Stimulated activated CD8-positive, alpha-beta memory T cell treated with anti-CD3 and anti-CD28 coated beads, Interleukin-4, amount 100 ng/mL, for 48 hours (primary cell): Measurements from ENCODE around the gene EHBP1L1.

ENCODE experiments used
- DNase-seq: peaks from one replicate; pipeline ENCODE4 v3.0.0-alpha.2; 2020

The EHBP1L1 gene

DNA sequence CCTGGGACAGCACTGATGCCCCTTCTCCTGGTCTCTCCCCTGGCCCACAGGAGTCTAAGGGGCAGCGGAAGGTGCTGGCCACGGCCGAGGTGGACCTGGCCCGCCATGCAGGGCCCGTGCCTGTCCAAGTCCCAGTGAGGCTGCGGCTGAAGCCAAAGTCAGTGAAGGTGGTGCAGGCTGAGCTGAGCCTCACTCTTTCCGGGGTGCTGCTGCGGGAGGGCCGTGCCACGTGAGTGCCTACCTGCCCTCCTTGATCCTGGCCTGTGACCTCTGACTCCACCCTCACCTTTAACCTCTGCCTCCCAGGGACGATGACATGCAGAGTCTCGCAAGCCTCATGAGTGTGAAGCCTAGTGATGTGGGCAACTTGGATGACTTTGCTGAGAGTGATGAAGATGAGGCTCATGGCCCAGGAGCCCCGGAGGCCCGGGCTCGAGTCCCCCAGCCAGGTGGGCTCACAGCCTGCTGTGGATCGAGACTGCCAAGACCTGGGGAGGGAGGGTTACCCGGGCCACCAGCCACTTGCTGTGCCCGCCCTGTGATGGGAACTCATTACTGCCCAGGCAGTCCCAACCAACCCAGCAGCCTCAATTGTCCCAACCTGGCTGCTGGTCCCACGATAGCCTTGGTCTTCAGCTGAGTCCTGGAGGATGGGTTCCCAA lies 4.3 kb downstream of the EHBP1L1 start:
- DNase-seq = no peak

DNA sequence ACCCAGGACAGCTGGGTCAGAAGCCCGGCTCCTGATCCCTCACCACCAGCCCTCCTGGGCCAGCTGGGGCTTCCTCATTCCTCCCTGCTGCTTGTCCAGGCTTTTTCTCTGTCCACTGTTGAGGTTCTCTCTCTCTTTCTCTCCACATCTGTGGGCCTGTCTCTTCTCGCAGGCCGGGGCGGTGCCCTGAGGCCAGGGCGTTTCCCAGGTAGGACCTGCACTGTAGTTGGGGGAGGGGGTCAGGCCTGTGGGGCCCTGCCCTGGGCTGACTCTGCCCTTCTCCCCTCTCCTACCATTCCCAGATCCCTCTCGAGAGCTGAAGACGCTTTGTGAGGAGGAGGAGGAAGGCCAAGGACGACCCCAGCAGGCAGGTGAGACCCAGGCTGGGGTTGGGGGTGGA lies 4.9 kb downstream of the EHBP1L1 start:
- no peak for DNase-seq

DNA sequence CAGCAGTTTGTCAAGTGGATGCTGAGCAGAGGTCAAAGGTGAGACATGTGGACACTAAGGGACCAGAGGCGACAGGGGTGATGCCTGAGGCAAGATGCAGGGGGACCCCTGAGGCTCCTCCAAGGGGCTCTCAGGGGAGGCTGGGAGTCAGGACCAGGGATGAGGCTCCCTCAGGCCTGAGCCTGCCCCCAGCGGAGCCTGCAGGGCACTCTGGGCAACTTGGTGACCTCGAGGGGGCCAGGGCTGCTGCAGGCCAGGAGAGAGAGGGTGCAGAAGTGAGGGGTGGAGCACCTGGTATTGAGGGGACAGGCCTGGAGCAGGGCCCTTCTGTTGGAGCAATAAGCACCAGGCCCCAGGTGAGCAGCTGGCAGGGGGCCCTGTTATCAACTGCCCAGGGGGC lies 6.1 kb downstream of the EHBP1L1 start:
- DNase-seq = no peak

DNA sequence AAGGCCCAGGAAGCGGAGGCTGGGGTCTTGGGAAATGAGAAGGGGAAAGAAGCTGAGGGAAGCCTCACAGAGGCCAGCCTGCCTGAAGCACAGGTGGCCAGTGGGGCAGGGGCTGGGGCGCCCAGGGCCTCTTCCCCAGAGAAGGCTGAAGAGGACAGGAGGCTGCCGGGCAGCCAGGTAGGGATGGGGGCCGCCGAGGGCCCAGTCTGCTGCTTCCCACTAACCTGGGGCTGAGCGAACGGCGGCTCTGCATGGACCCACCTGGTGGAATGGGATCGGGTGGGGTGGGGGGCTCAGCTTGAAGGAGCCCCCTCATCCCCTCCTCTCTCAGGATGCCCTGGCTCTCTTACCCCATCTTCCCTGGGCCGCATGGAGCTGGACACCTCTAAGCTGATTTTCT lies 7.7 kb downstream of the EHBP1L1 start:
- DNase-seq = no peak

DNA sequence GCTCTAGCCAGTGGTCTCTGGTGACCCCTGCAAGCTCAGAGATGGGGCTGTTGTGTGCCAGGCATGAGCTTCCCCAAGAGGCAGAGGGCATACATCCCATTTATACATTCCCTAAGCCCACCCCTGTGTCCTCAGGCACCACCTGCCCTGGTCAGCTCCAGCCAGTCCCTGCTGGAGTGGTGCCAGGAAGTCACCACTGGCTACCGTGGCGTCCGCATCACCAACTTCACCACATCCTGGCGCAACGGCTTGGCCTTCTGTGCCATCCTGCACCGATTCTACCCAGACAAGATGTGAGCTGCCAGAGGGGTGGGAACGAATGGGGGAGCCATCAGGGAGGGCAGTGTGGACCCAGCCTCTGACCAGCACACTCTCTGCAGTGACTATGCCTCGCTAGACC lies 8.3 kb downstream of the EHBP1L1 start:
- no peak for DNase-seq

DNA sequence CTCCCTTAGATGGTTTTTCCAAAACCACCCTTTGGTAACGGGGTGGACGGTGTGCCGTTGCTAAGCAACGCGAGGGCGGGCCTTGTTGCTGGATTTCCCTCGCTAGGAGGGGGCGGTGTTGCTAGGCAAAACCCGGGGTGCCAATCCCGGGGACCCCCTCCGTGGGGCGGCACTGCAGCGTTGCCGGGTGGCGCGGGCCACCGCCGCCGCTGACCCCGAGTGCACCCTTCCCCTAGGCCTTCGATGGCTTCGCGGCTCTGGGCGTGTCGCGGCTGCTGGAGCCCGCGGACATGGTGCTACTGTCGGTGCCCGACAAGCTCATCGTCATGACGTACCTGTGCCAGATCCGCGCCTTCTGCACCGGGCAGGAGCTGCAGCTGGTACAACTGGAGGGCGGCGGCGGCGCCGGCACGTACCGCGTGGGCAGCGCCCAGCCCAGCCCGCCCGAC lies 8.9 kb downstream of the EHBP1L1 start:
- DNase-seq = no peak

DNA sequence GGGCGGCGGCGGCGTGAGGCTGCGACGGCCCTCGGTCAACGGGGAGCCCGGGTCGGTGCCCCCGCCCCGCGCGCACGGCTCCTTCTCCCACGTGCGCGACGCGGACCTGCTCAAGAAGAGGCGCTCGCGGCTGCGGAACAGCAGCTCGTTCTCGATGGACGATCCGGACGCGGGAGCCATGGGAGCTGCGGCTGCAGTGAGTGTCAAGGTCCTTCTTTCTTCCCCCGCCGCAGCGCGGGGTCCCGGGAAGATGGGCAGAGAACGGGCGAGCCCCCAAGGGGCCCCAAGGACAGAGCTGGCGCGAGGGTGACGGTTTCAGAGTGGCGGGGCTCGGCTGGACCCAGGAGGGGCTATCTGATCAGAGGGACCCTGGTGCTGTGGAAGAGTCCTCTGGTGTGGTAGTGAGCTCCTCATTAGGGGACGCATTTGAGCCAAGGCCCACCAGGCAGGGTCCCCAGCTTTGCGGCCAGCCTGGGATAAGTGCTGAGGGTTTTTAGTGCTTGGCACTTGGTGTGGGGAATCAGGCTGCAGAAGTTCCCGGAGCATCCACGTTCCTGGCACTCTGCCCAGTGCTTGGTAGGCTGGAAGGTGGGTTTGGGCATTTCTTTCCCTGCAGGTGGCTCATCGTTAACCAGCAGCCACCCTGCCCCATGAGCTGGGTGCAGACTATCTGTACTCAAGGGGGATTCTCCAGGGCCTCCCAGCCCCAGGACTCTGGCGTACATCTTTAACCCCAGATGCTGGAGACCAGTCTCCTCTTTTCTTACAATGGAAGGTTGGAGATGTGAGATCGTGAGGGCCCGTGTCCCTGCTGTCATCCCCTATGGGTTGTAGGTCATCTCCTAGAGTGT lies 9.8 kb downstream of the EHBP1L1 start:
- DNase-seq = no peak

DNA sequence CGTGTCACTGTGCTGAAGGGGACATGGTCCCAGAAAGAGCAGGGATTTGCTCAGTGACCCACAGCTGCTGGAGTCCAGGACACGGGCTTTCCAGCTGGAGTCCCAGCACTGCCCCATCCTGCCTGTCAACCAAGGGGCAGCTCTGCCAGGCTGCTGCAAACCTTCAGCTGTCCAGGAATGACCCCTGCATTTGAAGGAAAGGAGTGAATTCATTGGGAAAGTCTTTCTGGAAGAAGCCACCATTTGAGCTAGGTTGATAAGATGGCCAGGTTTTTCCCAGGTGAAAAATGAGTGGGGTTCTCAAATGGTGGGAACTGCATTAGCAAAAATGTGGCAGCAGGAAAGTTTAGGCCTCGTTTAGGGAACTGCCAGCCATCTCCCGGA lies 10.4 kb downstream of the EHBP1L1 start:
- no peak for DNase-seq

DNA sequence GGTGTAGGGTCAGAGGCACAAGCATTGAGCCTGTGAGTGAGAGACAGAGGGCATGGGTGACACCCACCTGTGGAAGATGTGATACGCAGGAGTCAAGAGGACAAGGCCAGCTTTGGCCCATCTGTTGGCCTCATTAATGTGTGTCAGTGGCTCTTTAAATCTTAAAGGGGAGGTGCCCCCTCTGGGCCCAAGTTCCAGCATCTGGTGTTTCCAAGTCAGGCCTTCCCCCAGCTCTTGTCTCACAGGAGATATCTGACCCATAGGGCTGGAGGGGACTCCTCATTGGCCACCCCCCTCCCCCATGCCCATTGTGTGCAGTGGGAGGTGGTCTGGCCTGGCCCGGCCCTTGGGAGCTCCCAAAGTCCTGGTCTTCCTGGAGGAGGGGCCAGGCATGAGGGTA lies 10.8 kb downstream of the EHBP1L1 start:
- no peak for DNase-seq

DNA sequence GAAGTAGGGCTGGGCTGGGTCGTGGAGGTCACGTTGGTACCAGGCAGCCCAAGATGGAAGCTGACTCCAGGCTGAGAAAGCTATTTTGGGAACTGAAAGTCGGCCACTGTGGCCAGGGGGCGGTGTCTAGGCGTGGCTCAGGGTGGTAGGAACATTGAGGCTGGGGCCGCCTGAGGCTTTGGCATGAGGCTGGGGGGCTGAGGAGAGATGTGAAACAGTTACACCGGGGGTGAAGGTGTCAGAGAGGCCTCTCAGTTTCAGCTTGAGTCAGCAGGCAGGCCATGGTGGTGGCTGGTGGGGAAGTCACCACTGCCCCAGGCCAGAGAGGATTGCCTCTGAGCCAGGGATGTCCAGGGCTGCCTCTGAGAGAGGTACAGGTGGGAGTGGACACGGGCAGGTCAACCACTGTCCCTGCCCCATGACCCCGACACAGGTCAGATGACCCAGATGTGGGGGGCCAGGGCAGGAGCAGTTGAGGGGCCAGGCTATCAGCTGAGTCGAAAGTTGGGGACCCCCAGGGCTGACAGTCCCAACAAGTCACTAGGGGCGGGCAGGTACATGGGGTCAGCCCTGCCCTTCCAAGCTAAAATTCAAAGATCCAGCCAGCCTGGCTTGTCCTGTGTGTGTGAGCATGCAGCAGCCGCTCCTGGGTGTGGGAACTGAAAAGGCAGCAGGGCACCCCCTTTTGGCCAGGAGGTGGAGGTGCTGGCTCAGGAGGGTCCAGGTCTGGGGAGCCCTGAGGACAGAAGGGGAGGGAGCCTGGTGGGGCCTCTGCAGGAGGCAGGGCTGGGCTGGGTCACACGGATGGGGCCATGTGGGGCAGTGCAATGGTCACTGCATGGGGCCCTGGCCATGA lies 12.6 kb downstream of the EHBP1L1 start:
- peak; percentile 87 for DNase-seq

DNA sequence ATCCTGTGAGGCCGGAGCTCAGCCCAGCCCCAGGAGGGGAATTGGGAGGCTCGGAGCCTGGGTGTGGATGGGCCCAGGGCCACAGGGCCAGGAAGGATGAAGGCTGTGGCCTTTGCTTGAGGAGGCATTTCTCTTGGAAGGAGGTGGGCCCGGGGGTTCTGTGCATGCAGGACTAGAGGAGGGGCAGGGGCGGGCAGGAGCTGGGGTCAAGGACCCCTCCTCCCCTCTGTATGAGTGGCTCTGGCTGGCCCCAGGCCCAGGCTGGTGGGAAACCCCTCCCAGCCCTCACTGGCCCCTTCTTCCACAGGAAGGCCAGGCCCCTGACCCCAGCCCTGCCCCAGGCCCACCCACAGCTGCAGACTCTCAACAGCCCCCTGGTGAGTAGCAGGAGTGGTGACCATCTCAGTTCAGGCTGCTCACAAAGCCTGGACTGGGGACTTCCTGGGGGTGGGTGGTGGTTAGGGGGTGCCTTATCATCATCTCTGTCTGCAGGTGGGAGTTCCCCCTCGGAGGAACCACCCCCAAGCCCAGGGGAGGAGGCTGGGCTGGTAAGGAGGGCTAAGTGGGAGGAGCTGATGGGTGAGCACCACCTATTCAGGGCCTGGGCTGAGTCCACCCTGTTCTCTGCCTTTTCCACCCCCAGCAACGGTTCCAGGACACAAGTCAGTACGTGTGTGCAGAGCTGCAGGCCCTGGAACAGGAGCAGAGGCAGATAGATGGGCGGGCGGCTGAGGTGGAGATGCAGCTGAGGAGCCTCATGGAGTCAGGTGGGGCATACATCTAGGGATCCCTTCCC lies 13.8 kb downstream of the EHBP1L1 start:
- DNase-seq = peak; percentile 71

DNA sequence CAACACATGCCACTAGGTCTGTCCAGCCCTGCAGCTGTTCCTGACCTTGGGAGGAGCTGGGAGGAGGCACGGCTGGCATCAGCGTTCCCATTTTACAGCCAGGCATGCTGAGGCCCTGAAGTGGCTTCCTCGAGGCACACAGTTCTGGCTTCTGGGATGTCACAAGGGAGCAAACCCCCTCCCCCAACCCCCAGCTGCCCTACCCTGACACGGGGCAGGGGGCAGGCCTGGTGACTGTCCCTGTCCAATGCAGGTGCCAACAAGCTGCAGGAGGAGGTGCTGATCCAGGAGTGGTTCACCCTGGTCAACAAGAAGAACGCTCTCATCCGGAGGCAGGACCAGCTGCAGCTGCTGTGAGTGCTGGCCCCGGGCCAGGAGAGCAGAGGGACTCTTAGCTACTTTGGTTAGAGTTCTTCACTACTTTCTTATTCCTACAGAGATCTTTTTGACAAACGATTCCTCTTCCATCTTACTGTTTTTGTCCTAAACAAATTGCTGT lies 14.4 kb downstream of the EHBP1L1 start:
- DNase-seq = no peak

DNA sequence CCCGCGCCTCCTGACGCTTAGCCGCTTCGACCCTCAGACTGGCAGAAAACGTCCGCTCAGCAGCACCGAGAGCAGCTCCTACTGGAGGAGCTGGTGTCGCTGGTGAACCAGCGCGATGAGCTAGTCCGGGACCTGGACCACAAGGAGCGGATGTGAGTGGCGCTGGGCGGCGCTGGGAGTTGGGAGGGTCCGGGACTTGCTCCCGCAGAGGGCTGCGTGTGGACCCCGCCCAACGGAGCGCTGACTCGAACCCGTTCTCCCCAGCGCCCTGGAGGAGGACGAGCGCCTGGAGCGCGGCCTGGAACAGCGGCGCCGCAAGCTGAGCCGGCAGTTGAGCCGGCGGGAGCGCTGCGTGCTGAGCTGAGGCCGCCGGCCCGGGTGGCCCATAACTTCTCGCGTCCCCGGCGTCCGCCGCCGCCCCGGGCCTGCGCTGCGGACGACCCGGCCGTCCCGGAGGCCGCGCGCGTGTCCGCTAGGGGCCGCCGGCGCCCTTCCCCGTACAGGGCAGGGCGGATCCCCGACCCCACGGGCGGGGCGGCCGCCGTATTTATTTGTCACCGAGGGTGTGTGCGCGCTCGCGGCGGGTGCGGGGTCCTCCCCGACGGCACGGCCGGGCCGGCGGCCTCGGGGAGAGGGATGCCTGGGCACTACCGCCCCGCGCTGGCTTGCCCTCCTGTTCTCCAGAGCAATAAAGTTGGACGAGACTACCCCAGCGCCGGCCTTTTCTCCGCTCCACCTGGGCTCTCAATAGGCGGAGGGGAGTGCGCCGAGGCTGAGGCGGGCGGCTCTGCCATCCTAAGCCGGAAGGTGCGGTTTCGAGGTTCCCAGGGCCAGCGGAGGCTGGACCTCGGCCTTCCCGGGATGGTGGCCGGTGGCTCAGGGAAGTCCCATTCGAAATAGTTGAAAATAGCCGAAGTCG lies 16.3 kb downstream of the EHBP1L1 start:
- DNase-seq = no peak

DNA sequence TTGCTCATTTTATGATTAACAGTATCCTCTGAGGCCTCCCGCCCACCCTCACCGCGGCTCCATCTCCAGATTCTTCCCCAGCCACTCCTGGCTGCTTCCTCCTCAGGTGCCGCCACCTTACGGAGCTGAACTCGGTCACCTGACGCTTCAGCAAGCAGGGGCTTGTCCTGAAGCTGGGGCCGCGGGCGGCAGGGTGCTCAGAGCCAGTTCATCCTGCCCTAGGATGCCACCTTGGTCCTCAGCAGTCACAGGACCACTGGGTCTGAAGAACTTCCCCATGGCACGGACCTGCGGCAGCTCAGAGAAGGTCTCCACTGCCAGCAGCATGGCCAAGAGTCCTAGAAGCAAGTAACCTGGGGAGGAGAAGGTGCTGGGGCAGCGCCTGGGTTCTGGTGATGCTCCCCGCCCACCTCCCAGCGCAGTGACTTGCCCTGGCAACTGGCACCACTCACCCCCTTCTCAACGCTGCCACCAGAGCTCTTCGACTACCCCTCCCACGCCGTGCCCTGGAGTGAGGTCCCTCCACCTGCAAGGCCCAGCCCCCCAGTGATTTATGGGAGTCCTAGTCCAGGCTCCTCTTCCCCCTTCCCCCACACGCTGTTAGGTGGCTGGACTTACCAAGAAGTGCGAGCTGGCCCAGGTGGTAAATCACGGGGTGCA lies 17.1 kb downstream of the EHBP1L1 start:
- no peak for DNase-seq

DNA sequence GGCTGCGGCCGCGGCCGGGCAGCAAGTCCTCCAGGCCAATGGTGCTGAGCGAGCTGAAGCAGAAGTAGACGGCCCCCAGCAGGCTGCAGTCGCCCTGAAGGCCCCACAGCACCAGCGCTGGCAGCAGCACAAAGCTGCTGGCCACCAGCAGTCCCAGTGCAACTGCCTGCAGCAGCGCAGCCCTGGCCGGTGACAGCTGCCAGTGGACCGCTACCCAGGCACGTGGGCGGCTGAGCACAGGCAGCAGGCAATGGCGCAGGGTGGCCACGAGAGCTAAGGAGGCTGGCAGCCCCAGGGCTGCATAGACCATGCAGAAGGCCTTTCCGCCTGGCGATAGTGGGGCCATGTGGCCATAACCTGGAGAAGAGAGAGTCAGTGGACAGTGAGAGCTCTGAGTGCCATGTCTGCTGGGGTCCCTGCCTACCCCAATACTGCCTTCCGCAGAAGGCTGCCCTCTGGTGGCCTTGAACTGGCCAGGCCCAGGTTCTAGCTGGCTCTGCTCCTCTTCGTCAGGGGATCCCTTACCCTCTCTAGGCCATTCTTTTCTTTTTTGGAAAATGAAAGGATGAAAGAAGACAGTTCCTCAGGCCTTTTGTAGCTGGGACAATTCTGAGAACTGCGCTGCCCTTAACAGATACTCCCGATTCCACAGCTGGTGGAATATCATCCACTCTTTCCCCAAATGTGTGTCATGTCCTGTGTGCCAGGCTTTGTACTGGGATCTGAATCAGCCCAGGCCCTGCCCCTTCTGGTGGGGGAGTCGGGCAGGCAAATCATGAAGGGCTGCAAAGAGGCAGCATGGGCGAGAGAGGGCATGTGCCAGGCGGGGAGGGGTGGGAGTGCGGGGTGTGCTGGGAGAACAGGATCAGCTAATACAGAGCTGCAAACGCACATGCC lies 17.9 kb downstream of the EHBP1L1 start:
- peak; percentile 74 for DNase-seq

DNA sequence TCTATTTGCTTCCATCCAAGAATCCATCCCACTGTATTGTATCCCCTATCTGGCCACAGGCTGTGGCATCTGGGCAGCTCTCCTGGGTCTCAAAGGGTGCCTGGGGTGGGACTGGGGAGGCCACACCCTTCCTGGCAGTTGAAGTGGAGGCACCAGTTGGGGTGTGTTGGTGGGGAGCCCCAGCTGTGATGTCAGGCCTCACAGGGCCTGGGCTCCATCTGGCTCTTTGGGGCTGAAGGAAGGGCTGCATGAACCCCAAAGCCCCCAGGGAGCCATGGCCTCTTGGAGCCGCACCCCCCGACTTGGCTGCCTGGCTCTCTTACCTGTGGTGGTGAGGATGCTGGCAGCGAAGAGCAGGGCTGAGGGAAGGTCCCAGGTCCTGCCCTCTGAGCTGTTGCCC lies 19.3 kb downstream of the EHBP1L1 start:
- DNase-seq = no peak

DNA sequence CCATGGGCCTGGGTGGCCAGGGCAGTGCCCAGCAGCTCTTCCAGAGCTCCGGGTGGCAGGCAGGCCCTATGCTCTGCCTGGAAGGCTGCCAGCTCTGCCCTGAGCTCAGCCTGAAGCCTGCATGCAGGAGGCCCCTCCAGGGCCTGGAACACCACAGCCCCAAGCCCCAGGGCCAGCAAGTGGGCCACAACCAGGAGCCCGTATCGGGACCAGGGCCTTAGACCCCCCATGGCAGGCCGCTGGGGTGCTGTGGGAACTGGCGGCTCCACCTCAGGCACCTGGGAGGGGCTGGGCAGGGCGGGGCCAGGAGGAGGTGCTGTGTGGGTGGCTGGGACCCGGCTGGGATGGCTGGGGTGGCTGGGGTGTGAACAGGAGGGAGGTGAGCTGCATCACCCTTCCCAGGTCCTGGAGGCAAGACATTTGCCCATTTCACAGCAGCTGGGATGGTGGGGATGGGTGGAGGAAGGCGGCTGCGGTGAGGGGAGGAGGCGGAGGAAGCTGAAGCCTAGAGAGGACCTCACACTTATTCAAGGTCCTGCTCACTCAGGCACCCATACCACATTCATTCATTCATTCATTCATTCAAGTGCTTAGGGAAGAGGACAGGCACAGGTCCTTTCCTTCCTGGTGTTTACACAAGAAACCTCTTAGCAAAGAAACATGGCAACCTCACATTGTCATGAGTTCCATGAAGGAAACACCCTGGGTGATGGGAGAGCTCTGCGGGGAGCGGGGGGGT lies 19.9 kb downstream of the EHBP1L1 start, which contains the start of gene KCNK7:
Gene KCNK7 (minus strand): TSS at position 258 of the 739 bp plus-strand sequence. CDS start 28 bp downstream, at position 230.
- no peak for DNase-seq

DNA sequence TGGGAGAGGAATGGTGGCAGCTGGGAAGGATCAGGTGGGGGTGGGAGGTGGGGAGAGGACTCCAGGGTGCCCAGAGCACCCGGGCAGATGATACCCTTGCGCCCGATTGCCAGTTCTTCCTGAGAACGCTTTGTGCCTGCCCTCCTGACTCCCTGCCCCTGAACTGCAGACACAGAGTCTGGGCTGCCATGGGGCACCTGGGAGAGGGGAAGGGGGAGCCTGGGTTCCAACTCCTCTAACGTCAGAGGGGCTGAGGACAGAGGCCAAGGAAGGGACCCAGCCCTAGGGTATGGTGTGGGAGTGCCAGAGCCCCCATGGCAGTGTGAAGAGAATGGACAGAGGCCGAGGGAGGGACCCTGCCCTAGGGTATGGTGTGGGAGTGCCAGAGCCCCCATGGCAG lies 20.7 kb downstream of the EHBP1L1 start:
- DNase-seq = no peak

DNA sequence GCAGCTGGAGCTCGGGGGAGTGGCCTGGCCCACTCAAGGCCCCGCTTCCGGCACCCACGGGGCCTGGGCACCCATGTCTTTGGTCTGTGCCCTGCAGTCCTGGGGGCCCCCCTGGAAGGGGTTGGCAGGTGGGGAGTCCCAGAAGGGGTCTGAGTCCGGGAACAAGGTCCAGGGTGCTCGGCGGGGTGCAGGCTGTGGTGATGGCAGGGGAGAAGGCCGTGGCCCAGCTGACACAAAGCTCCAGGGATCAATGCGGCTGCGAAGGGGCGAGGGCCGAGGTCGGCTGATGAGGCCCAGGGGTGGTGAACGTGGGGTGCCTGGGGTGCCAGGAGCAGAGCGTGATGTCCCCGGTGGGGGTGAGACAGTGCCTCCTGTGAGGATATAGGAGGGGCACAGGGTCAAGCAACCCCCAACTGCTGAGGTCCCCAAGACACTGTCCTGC lies 22.4 kb downstream of the EHBP1L1 start:
- DNase-seq = no peak
